Stimulated activated CD8-positive, alpha-beta memory T cell treated with anti-CD3 and anti-CD28 coated beads, Interleukin-12 subunit alpha, Interleukin-12 subunit beta, amount 100 ng/mL, for 24 hours (primary cell): ENCODE results near the gene AARS2.

Source experiments
- DNase-seq: peaks from one replicate; pipeline ENCODE4 v3.0.0-alpha.2; 2020; ENCODE audit errors: extremely low read depth

AARS2 gene

GRCh38 chr6:44262467-44263353 is 50.4 kb downstream of the AARS2 start:
- DNase-seq = no peak

- DNase-seq = no peak
These were observed 51.6 kb downstream of the AARS2 start for GRCh38 chr6:44261581-44261980.

GRCh38 chr6:44260451-44261297 is 52.5 kb downstream of the AARS2 start:
- no peak for DNase-seq

- no peak for DNase-seq
These were observed 53.1 kb downstream of the AARS2 start for GRCh38 chr6:44260011-44260410.

- DNase-seq = no peak
These were observed 54.2 kb downstream of the AARS2 start for GRCh38 chr6:44258921-44259320.

- no peak for DNase-seq
These were observed 54.8 kb downstream of the AARS2 start for GRCh38 chr6:44258325-44258863.

- no peak for DNase-seq
These were observed 55.3 kb downstream of the AARS2 start for GRCh38 chr6:44257753-44258324.

GRCh38 chr6:44257025-44257752 is 56.0 kb downstream of the AARS2 start, which contains the start of gene SLC35B2:
Gene SLC35B2 (minus strand): TSS chr6:44257528. CDS start chr6:44257410, 118 bp downstream.
- DNase-seq = no peak

GRCh38 chr6:44256775-44257024 is 56.4 kb downstream of the AARS2 start:
- DNase-seq = no peak

- no peak for DNase-seq
These were observed 57.0 kb downstream of the AARS2 start for GRCh38 chr6:44255871-44256774.

- DNase-seq = no peak
These were observed 57.9 kb downstream of the AARS2 start for GRCh38 chr6:44255105-44255808.

- DNase-seq = no peak
These were observed 58.7 kb downstream of the AARS2 start for GRCh38 chr6:44254191-44255104.

GRCh38 chr6:44253307-44254101 is 59.6 kb downstream of the AARS2 start:
- no peak for DNase-seq

GRCh38 chr6:44251576-44252524 is 61.3 kb downstream of the AARS2 start:
- no peak for DNase-seq

- DNase-seq = no peak
These were observed 62.4 kb downstream of the AARS2 start for GRCh38 chr6:44250718-44251123.

- DNase-seq = no peak
These were observed 63.0 kb downstream of the AARS2 start for GRCh38 chr6:44250067-44250717.
